Transverse colon (tissue), 4 donors: Measurements from ENCODE around the gene PHKA2. TPM values are rescaled to one million over a fixed set of nuclear protein-coding genes. Genes with fewer than 3 reads are reported as not detected.

Experiments
- DNase-seq: peaks from one replicate; pipeline ENCODE4 v3.0.0-alpha.2; 2019
- H3K27ac ChIP-seq, 4 donors: fragments of 200-600 bp; sonication (generic); 2 replicates each; pipeline ENCODE4 v1.5.1; 2016 to 2018; ENCODE audit warnings: inconsistent platforms in 4 of 4
- H3K27me3 ChIP-seq: fragments of 200-600 bp; sonication (generic); 2 replicates; pipeline ENCODE4 v1.5.1; 2017; ENCODE audit warnings: inconsistent platforms
- H3K36me3 ChIP-seq, 4 donors: fragments of 200-600 bp; sonication (generic); 2 replicates each; pipeline ENCODE4 v1.5.1; 2017 to 2019; ENCODE audit warnings: inconsistent platforms in 4 of 4
- H3K4me1 ChIP-seq, 4 donors: fragments of 200-600 bp; sonication (generic); 2 replicates each; pipeline ENCODE4 v1.5.1; 2017 to 2020; ENCODE audit warnings: inconsistent platforms in 4 of 4
- H3K4me3 ChIP-seq, 4 donors: fragments of 200-600 bp; sonication (generic); 1 replicate in 1 of 4; 2 replicates in 3 of 4; pipeline versions ENCODE4 v1.5.1 to v1.6.1; 2017 to 2019; ENCODE audit warnings: inconsistent platforms in 4 of 4
- H3K9me3 ChIP-seq, 2 donors: fragments of 200-600 bp; sonication (generic); 2 replicates each; pipeline ENCODE4 v1.5.1; 2017 to 2019; ENCODE audit warnings: inconsistent platforms in 2 of 2
- CTCF ChIP-seq, 5 experiments: fragments of 200-600 bp in 3 of 5; fragments of 450-650 bp in 2 of 5; sonication (generic) in 3 of 5; IDR thresholded peaks; 1 replicate in 2 of 5; 2 replicates in 3 of 5; pipeline ENCODE4 v1.5.1; 2016 to 2017; ENCODE audit warnings: antibody characterized with exemption in 5 of 5, inconsistent platforms in 3 of 5, mild to moderate bottlenecking in 2 of 5, moderate library complexity in 1 of 5
- EP300 ChIP-seq: sonication (generic); formaldehyde crosslinking; IDR thresholded peaks from one replicate; pipeline ENCODE4 v1.6.1; 2017; ENCODE audit warnings: antibody characterized with exemption, low read depth
- POLR2A ChIP-seq: fragments of 450-650 bp; IDR thresholded peaks from one replicate; pipeline ENCODE4 v1.6.1; 2016; ENCODE audit warnings: antibody characterized with exemption, mild to moderate bottlenecking, moderate library complexity
- POLR2AphosphoS5 ChIP-seq, 3 donors: sonication (generic); formaldehyde crosslinking; IDR thresholded peaks; one replicate each; pipeline ENCODE4 v1.6.1; 2016; ENCODE audit warnings: antibody characterized with exemption in 3 of 3
- WGBS, 2 donors: methylation state at CpG; one replicate each; pipeline ENCODE4 v1.1.5; 2018; ENCODE audit warnings: low coverage in 1 of 2; 5-methylcytosine and 5-hydroxymethylcytosine counted together
- in situ Hi-C, 4 donors: fragments of 200-750 bp; cut with MboI; loops; one replicate each; pipeline versions ENCODE4 v1.15.0 to v1.15.1; 2017; ENCODE audit warnings: low sequenced_read_pairs in 3 of 4, low pct_ligation_motif_present in 1 of 4, low pct_unique_long_range_greater_than_20kb in 1 of 4
- intact Hi-C: fragments of 100-400 bp; cut with DNase I; formaldehyde crosslinking; loops from one replicate; pipeline ENCODE4 v1.15.1; 2023; ENCODE audit warnings: low total_unique reads
- total RNA-seq, 4 donors: library from RNA; depleted of rRNA; stranded (reverse); fragments of >200 nt; gene quantifications; one replicate each; pipeline ENCODE4 v1.1.0, GENCODE V29; 2016

Gene PHKA2
- total RNA-seq, 4 donors from 2014 or later, result 23.8 to 46.4 (median 30.4) TPM

GRCh38 chrX:18996536-18996935 is 12.6 kb upstream of the PHKA2 start:
- Histone ChIP-seq H3K9me3 (no peaks in the 10 kb centered on the region), H3K4me1 (no peaks in the 10 kb centered on the region), H3K36me3 (no peaks in the 10 kb centered on the region), H3K27me3 (no peaks in the 10 kb centered on the region), H3K4me3 (no peak overlapping the region), H3K27ac (no peak overlapping the region)
- TF ChIP-seq POLR2AphosphoS5 (IDR thresholded peaks at IDR 0.05), result no peak
- no peak for TF ChIP-seq POLR2A
- TF ChIP-seq CTCF (IDR thresholded peaks at IDR 0.05), result no peak
- no peak for TF ChIP-seq EP300
- intact Hi-C loops, result no loop called here
- no peak for DNase-seq
- in situ Hi-C loops, result loop anchor here in 1 of 4 donors (25.0 kb wide), 1 partner anchor 341 kb away; the partner anchor contains the start of gene PDHA1

DNA sequence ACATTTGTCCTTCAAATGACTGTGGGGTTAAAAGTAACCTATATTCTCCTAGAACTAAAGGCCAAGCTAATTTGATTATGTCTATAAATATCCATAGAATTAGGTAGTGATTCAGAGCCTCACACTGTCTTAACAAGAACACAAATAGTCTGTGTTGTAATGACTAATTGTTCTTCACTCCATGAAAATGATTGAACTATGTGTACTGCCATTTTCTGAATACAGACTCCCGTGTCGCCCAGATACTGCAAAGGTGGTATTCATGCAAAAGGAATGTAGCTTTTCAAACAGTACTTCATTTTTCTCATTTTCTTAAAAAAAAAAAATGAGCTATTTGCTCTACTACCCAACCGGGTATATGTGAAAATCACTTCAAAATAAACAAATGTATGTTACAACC is 11.3 kb upstream of the PHKA2 start:
- Histone ChIP-seq H3K4me3 (no peak overlapping the region), H3K4me1 (no peaks in the 10 kb centered on the region), H3K36me3 (no peaks in the 10 kb centered on the region), H3K9me3 (no peaks in the 10 kb centered on the region), H3K27me3 (no peaks in the 10 kb centered on the region), H3K27ac (no peak overlapping the region)
- in situ Hi-C loops (loop anchor here in 1 of 4 donors (25.0 kb wide), 1 partner anchor 342 kb away; the partner anchor contains the start of gene PDHA1), intact Hi-C loops (no loop called here)
- no peak for DNase-seq
- TF ChIP-seq POLR2AphosphoS5 (IDR thresholded peaks at IDR 0.05) (no peak), CTCF (IDR thresholded peaks at IDR 0.05) (no peak)
- 70 to 83% methylated on average over 1 to 3 of the region's 3 CpGs for WGBS, 2 donors

DNA sequence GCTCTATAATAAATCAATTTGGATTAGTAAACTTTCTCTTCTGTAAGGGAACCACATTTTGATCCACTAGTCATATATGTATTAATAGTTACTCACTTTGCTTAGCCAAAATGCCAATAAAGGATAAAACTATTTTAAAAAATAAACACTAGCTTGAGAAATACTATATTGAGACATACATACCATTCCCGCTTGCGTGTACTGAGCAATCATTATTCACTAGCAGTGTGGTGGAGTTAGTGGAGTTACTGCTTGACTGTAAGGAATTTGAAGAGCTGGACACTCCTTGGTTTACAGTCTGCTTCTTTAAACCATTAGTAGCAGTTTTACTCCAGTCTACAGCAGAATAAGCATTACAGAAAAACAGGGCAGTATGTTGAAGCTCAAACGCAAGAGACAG is 10.8 kb upstream of the PHKA2 start:
- TF ChIP-seq POLR2AphosphoS5 (IDR thresholded peaks at IDR 0.05) (no peak), EP300 (no peak), POLR2A (no peak), CTCF (IDR thresholded peaks at IDR 0.05) (no peak)
- Histone ChIP-seq H3K27ac (no peak overlapping the region), H3K27me3 (no peaks in the 10 kb centered on the region), H3K36me3 (no peaks in the 10 kb centered on the region), H3K9me3 (no peaks in the 10 kb centered on the region), H3K4me1 (no peaks in the 10 kb centered on the region), H3K4me3 (no peak overlapping the region)
- intact Hi-C loops (no loop called here), in situ Hi-C loops (loop anchor here in 1 of 4 donors (25.0 kb wide), 1 partner anchor 343 kb away; the partner anchor contains the start of gene PDHA1)
- DNase-seq, result no peak
- 81 to 84% methylated on average over 3 of the region's 3 CpGs for WGBS, 2 donors

DNA sequence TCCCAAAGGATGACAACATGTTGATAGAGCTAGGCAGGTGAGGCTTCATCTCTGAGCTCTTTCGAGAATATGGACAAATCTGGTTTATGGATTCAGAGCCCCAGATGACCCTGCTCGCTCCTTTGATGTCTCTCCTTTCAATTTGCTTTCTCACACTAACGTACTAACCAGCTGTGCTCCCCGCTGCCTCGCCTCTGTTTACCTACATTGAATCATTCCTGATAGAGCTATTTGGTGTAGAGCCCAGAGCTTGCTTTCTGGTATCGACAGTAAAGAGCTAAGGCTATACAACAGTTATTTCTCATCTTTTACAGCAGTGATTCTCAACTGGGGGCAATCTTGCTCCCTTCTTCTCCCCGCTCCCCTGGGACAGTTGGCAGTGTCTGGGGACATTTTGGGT is 8.9 kb upstream of the PHKA2 start:
- no peaks in the 10 kb centered on the region for H3K9me3 ChIP-seq
- no peaks in the 10 kb centered on the region for H3K27me3 ChIP-seq
- no peaks in the 10 kb centered on the region for H3K36me3 ChIP-seq
- DNase-seq, result no peak
- no peak overlapping the region for H3K4me3 ChIP-seq
- H3K4me1 ChIP-seq, result no peaks in the 10 kb centered on the region
- in situ Hi-C loops, result loop anchor here in 1 of 4 donors (25.0 kb wide), 1 partner anchor 344 kb away; the partner anchor contains the start of gene PDHA1
- TF ChIP-seq POLR2A (no peak), POLR2AphosphoS5 (IDR thresholded peaks at IDR 0.05) (no peak), CTCF (IDR thresholded peaks at IDR 0.05) (no peak), EP300 (no peak)
- H3K27ac ChIP-seq, result no peak overlapping the region
- intact Hi-C loops, result no loop called here
- 56 to 80% methylated on average over 1 to 7 of the region's 7 CpGs for WGBS, 2 donors
